Inflammatory macrophage (primary cell): Measurements from ENCODE around the gene CTSL.
A peak's percentile ranks its signal among the peaks of the same experiment; 100 is the strongest.

Experiments used
- DNase-seq, 2 donors: peaks; one replicate each; pipeline ENCODE4 v3.0.0-alpha.2; 2020 to 2022

Gene CTSL

GRCh38 chr9:87760529-87760928 is 34.6 kb downstream of the CTSL start:
- no peak for DNase-seq

- no peak for DNase-seq
These were observed 37.4 kb downstream of the CTSL start for GRCh38 chr9:87763286-87763685.

GRCh38 chr9:87765521-87765920 is 39.6 kb downstream of the CTSL start:
- DNase-seq, result no peak

- no peak for DNase-seq
These were observed 40.8 kb downstream of the CTSL start for GRCh38 chr9:87766697-87767096.

GRCh38 chr9:87770616-87771315 is 44.8 kb downstream of the CTSL start:
- no peak for DNase-seq

GRCh38 chr9:87771316-87772006 is 45.5 kb downstream of the CTSL start:
- no peak for DNase-seq

- DNase-seq, result peak in 1 of 2 donors; percentile 19
These were observed 50.8 kb downstream of the CTSL start for GRCh38 chr9:87776481-87777379.

GRCh38 chr9:87778996-87779395 is 53.1 kb downstream of the CTSL start:
- no peak for DNase-seq
